H9 (cell line): ENCODE data around the gene MON2. TPM values are rescaled to one million over a fixed set of nuclear protein-coding genes. Genes with fewer than 3 reads are reported as not detected.

Experiments
- DNase-seq: peaks from one replicate; pipeline ENCODE4 v3.0.0-alpha.2; 2017
- H2AFZ ChIP-seq: one replicate; pipeline ENCODE4 v1.6.1; 2013; ENCODE audit warnings: mild to moderate bottlenecking, low read length, control low read depth, moderate library complexity
- H2AK5ac ChIP-seq: 2 replicates; pipeline ENCODE4 v1.6.1; 2013; ENCODE audit warnings: low read length, control low read depth, mixed read lengths; ENCODE audit not compliant: insufficient read length
- H2BK120ac ChIP-seq: one replicate; pipeline ENCODE4 v1.6.1; 2013; ENCODE audit warnings: low read depth, mild to moderate bottlenecking, low read length, control low read depth, inconsistent platforms; ENCODE audit not compliant: poor library complexity, severe bottlenecking
- H2BK12ac ChIP-seq: 2 replicates; pipeline ENCODE4 v1.6.1; 2013; ENCODE audit warnings: low read length, control low read depth, mixed read lengths, low read depth; ENCODE audit not compliant: insufficient read length
- H2BK15ac ChIP-seq: 2 replicates; pipeline ENCODE4 v1.6.1; 2013; ENCODE audit warnings: low read depth, low read length, control low read depth
- H2BK20ac ChIP-seq: one replicate; pipeline ENCODE4 v1.6.1; 2013; ENCODE audit warnings: low read depth, mild to moderate bottlenecking, low read length, control low read depth, inconsistent platforms; ENCODE audit not compliant: poor library complexity, severe bottlenecking
- H2BK5ac ChIP-seq: 2 replicates; pipeline ENCODE4 v1.6.1; 2013; ENCODE audit warnings: low read length, control low read depth, mixed read lengths; ENCODE audit not compliant: insufficient read length
- H3K14ac ChIP-seq: 2 replicates; pipeline ENCODE4 v1.6.1; 2013; ENCODE audit warnings: low read length, control low read depth; ENCODE audit not compliant: insufficient read depth
- H3K18ac ChIP-seq: 2 replicates; pipeline ENCODE4 v1.6.1; 2013; ENCODE audit warnings: low read depth, mild to moderate bottlenecking, mixed read lengths, low read length, control low read depth; ENCODE audit not compliant: insufficient read length
- H3K23ac ChIP-seq: 2 replicates; pipeline ENCODE4 v1.6.1; 2013; ENCODE audit warnings: low read length, control low read depth, mixed read lengths, low read depth; ENCODE audit not compliant: insufficient read length
- H3K23me2 ChIP-seq: 2 replicates; pipeline ENCODE4 v1.6.1; 2013; ENCODE audit warnings: low read depth, mild to moderate bottlenecking, mixed read lengths, low read length, control low read depth; ENCODE audit not compliant: insufficient read length, poor library complexity, severe bottlenecking
- H3K27ac ChIP-seq: 2 replicates; pipeline ENCODE4 v1.5.1; 2013; ENCODE audit warnings: low read length, control low read depth, mixed read lengths, low read depth; ENCODE audit not compliant: insufficient read length
- H3K27me3 ChIP-seq: 2 replicates; pipeline ENCODE4 v1.6.1; 2013; ENCODE audit warnings: low read length, control low read depth, inconsistent platforms; ENCODE audit not compliant: insufficient read depth
- H3K4ac ChIP-seq: 2 replicates; pipeline ENCODE4 v1.6.1; 2013; ENCODE audit warnings: low read depth, mild to moderate bottlenecking, control low read depth, inconsistent platforms, low read length, moderate library complexity
- H3K4me1 ChIP-seq: 2 replicates; pipeline ENCODE4 v1.6.1; 2013; ENCODE audit warnings: low read length, control low read depth, inconsistent platforms; ENCODE audit not compliant: insufficient read depth
- H3K4me2 ChIP-seq: 2 replicates; pipeline ENCODE4 v1.6.1; 2013; ENCODE audit warnings: low read length, control low read depth, mixed read lengths; ENCODE audit not compliant: insufficient read length, insufficient read depth
- H3K56ac ChIP-seq: 2 replicates; pipeline ENCODE4 v1.6.1; 2013; ENCODE audit warnings: low read depth, mild to moderate bottlenecking, mixed read lengths, low read length, control low read depth; ENCODE audit not compliant: insufficient read length
- H3K79me1 ChIP-seq: 2 replicates; pipeline ENCODE4 v1.6.1; 2013; ENCODE audit warnings: low read depth, mild to moderate bottlenecking, moderate library complexity, low read length, control low read depth, inconsistent platforms; ENCODE audit not compliant: insufficient read depth, poor library complexity, severe bottlenecking
- H3K79me2 ChIP-seq: 2 replicates; pipeline ENCODE4 v1.6.1; 2013; ENCODE audit warnings: low read length, control low read depth, inconsistent platforms; ENCODE audit not compliant: insufficient read depth
- H3K9ac ChIP-seq: 2 replicates; pipeline ENCODE4 v1.6.1; 2013; ENCODE audit warnings: low read length, control low read depth, mixed read lengths; ENCODE audit not compliant: insufficient read length; ENCODE audit errors: extremely low read depth
- H3K9me3 ChIP-seq: one replicate; pipeline ENCODE4 v1.6.1; 2013; ENCODE audit warnings: low read depth, low read length, inconsistent platforms; ENCODE audit not compliant: control insufficient read depth
- H3T11ph ChIP-seq: one replicate; pipeline ENCODE4 v1.6.1; 2013; ENCODE audit warnings: mild to moderate bottlenecking, low read length, control low read depth, inconsistent platforms
- H4K20me1 ChIP-seq: one replicate; pipeline ENCODE4 v1.6.1; 2013; ENCODE audit not compliant: control insufficient read depth, insufficient read length, insufficient read depth
- H4K5ac ChIP-seq: 2 replicates; pipeline ENCODE4 v1.6.1; 2013; ENCODE audit warnings: low read depth, mild to moderate bottlenecking, mixed read lengths, low read length, control low read depth; ENCODE audit not compliant: insufficient read length
- H4K8ac ChIP-seq: replicated peaks from 2 replicates; pipeline ENCODE4 v1.6.1; 2013; ENCODE audit warnings: low read length, control low read depth, mixed read lengths, low read depth; ENCODE audit not compliant: insufficient read length
- H4K91ac ChIP-seq: 2 replicates; pipeline ENCODE4 v1.6.1; 2013; ENCODE audit warnings: low read depth, mild to moderate bottlenecking, moderate library complexity, mixed read lengths, low read length, control low read depth; ENCODE audit not compliant: insufficient read length
- H3K27ac Mint-ChIP-seq, 3 experiments: 2 replicates in 2 of 3; 3 replicates in 1 of 3; pipeline ENCODE4 v1.8.0; 2020 to 2021; ENCODE audit warnings: mixed read lengths in 3 of 3, mild to moderate bottlenecking in 1 of 3, moderate library complexity in 1 of 3
- H3K27me3 Mint-ChIP-seq: 2 replicates; pipeline ENCODE4 v1.8.0; 2021; ENCODE audit warnings: low read depth, mild to moderate bottlenecking, moderate library complexity, mixed read lengths
- H3K36me3 Mint-ChIP-seq, 3 experiments: 2 replicates in 2 of 3; 3 replicates in 1 of 3; pipeline ENCODE4 v1.8.0; 2020 to 2021; ENCODE audit warnings: low read depth in 3 of 3, mixed read lengths in 3 of 3; ENCODE audit not compliant: insufficient read depth in 1 of 3
- H3K4me1 Mint-ChIP-seq, 2 experiments: 2 replicates each; pipeline ENCODE4 v1.8.0; 2020; ENCODE audit warnings: mixed read lengths in 2 of 2
- H3K4me3 Mint-ChIP-seq, 2 experiments: 2 replicates in 1 of 2; 3 replicates in 1 of 2; pipeline ENCODE4 v1.8.0; 2020 to 2021; ENCODE audit warnings: mild to moderate bottlenecking in 2 of 2, mixed read lengths in 2 of 2, moderate library complexity in 1 of 2
- H3K9me3 Mint-ChIP-seq, 2 experiments: 2 replicates in 1 of 2; 3 replicates in 1 of 2; pipeline ENCODE4 v1.8.0; 2020; ENCODE audit warnings: mild to moderate bottlenecking in 2 of 2, mixed read lengths in 2 of 2, moderate library complexity in 1 of 2
- total RNA-seq: library from RNA; stranded (reverse); gene quantifications from 2 replicates; pipeline ENCODE4 v1.2.1, GENCODE V29; 2021
- TF ChIP-seq, protein P1 (sequence below): fragments of 200-600 bp; sonication (generic); conservative IDR thresholded peaks from 3 replicates; pipeline ENCODE4 v1.8.0; 2021; ENCODE audit warnings: antibody characterized with exemption, mild to moderate bottlenecking

The MON2 gene
- total RNA-seq, 1 experiment from 2014 or later = 21.9 TPM

DNA sequence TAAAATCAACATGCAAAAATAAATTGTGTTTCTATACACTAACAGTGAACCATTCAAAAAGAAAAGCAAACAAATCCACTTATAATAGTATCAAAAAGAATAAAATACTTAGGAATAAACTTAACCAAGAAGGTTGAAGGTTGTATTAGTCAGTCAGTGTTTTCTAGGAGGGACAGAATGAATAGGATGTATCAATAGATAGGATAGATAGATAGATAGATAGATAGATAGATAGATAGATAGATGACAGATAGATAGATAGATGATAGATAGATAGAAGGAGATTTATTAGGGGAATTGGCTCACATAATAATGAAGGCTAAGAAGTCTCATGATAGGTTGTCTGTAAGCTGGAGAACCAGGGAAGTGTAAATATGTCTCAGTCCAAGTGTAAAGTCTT lies 37.2 kb upstream of the MON2 start:
- no peak overlapping the region; a peak in 1 of 7 replicates for H3K27ac Mint-ChIP-seq
- Histone ChIP-seq H2AK5ac (no peak overlapping the region), H2AFZ (no peak overlapping the region), H3K14ac (no peak overlapping the region), H3K27ac (no peak overlapping the region), H2BK5ac (no peak overlapping the region), H4K5ac (no peak overlapping the region), H4K91ac (no peak overlapping the region), H3K56ac (no peak overlapping the region), H3K4ac (no peak overlapping the region), H4K20me1 (no peaks in the 10 kb centered on the region), H3K79me1 (no peaks in the 10 kb centered on the region), H3K9ac (no peak overlapping the region), H3K27me3 (peaks cover 5% of the 10 kb centered on the region; the same call in 1 of the 2 replicates), H2BK12ac (no peak overlapping the region), H3K9me3 (no peaks in the 10 kb centered on the region), H3K79me2 (no peaks in the 10 kb centered on the region), H3T11ph (no peak overlapping the region), H3K18ac (no peak overlapping the region), H2BK15ac (no peak overlapping the region), H2BK120ac (no peak overlapping the region), H2BK20ac (no peak overlapping the region), H3K4me2 (no peak overlapping the region), H3K4me1 (no peaks in the 10 kb centered on the region), H3K23ac (no peak overlapping the region), H4K8ac (no peak overlapping the region), H3K23me2 (no peaks in the 10 kb centered on the region)
- peaks cover 48% of the 10 kb centered on the region for H3K27me3 Mint-ChIP-seq
- DNase-seq = no peak
- peaks cover 8 to 11% of the 10 kb centered on the region in 2 experiments for H3K9me3 Mint-ChIP-seq
- H3K4me3 Mint-ChIP-seq = no peak overlapping the region
- H3K4me1 Mint-ChIP-seq = peaks cover under 1% of the 10 kb centered on the region in 2 experiments; a peak in 2 of 4 replicates
- TF ChIP-seq, protein P1, sequence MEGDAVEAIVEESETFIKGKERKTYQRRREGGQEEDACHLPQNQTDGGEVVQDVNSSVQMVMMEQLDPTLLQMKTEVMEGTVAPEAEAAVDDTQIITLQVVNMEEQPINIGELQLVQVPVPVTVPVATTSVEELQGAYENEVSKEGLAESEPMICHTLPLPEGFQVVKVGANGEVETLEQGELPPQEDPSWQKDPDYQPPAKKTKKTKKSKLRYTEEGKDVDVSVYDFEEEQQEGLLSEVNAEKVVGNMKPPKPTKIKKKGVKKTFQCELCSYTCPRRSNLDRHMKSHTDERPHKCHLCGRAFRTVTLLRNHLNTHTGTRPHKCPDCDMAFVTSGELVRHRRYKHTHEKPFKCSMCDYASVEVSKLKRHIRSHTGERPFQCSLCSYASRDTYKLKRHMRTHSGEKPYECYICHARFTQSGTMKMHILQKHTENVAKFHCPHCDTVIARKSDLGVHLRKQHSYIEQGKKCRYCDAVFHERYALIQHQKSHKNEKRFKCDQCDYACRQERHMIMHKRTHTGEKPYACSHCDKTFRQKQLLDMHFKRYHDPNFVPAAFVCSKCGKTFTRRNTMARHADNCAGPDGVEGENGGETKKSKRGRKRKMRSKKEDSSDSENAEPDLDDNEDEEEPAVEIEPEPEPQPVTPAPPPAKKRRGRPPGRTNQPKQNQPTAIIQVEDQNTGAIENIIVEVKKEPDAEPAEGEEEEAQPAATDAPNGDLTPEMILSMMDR = no peak
- peaks cover 0 to 7% (median 0%) of the 10 kb centered on the region in 3 experiments; a peak in 4 of 7 replicates for H3K36me3 Mint-ChIP-seq
